UCSD-AML1 (cell line): ENCODE data around the gene UBE2D2.
"Not testable (repeated sequence)": the region's sequence is repeated elsewhere in the genome, so short reads cannot be mapped to it uniquely, and the experiment has no call there.

Experiments
- DNase-seq: peaks from one replicate; lab custom pipeline; 2025; ENCODE audit not compliant: unreplicated experiment; lab: John Stamatoyannopoulos, UW

The UBE2D2 gene

GRCh38 chr5:139546593-139546992, 14.5 kb upstream of the UBE2D2 start:
- DNase-seq: not testable (repeated sequence)

- DNase-seq: no peak
These were observed 11.8 kb upstream of the UBE2D2 start for GRCh38 chr5:139549162-139549894.

GRCh38 chr5:139550051-139550872, 10.9 kb upstream of the UBE2D2 start:
- DNase-seq: not testable (repeated sequence)

GRCh38 chr5:139551191-139551889, 9.8 kb upstream of the UBE2D2 start:
- no peak for DNase-seq

GRCh38 chr5:139552893-139553575, 8.1 kb upstream of the UBE2D2 start:
- DNase-seq: no peak

GRCh38 chr5:139554264-139554663, 6.9 kb upstream of the UBE2D2 start:
- no peak for DNase-seq

- no peak for DNase-seq
These were observed 3.3 kb upstream of the UBE2D2 start for GRCh38 chr5:139557811-139558210.

GRCh38 chr5:139561655-139562451, 714 bp downstream of the UBE2D2 start:
- peak; percentile 71 for DNase-seq

- DNase-seq: no peak
These were observed 1.7 kb downstream of the UBE2D2 start for GRCh38 chr5:139562847-139563246.

GRCh38 chr5:139565411-139566305, 4.5 kb downstream of the UBE2D2 start:
- peak; percentile 37 for DNase-seq

GRCh38 chr5:139566611-139567010, 5.5 kb downstream of the UBE2D2 start:
- no peak for DNase-seq

- DNase-seq: no peak
These were observed 8.3 kb downstream of the UBE2D2 start for GRCh38 chr5:139569270-139569955.

- DNase-seq: no peak
These were observed 10.4 kb downstream of the UBE2D2 start for GRCh38 chr5:139571543-139571942.

- DNase-seq: no peak
These were observed 10.8 kb downstream of the UBE2D2 start for GRCh38 chr5:139571966-139572365.

- DNase-seq: no peak
These were observed 13.6 kb downstream of the UBE2D2 start for GRCh38 chr5:139574641-139575312.

GRCh38 chr5:139575313-139575646, 14.1 kb downstream of the UBE2D2 start:
- no peak for DNase-seq

- no peak for DNase-seq
These were observed 14.6 kb downstream of the UBE2D2 start for GRCh38 chr5:139575751-139576150.

- no peak for DNase-seq
These were observed 16.7 kb downstream of the UBE2D2 start for GRCh38 chr5:139577689-139578290.
